ENCODE measurements around the gene BRD1.
A peak's percentile ranks its signal among the peaks of the same experiment; 100 is the strongest.

Gene BRD1

DNA sequence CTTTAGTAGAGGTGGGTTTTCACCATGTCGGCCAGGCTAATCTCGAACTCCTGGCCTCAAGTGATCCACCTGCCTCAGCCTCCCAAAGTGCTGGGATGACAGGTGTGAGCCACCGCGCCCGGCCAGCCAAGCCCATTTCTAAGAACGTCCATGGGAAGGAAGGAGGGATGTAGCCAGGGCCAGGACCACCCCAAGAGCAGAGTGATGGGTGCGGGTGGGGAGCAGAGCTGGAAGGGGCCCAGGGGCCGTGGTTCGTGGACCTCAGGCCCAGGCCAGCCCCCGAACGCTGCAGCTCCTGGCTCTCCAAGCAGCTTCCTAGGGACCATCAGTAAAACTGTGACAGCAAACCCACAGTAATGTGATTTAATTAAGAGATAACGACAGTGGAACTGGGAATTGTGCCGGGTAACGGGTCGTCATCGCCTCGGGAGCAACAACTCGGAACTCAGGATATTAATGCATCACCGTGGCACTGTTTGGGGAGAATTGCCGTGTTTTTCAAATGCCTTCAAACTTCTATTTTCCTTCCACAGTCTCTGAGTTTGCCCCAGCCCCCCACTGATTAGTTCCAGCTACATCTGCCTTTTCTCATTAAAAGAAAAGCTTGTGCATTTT, 74.3 kb downstream of the BRD1 start:
- no peak for DNase-seq (ENCODE audit: low read depth, low spot score)

GRCh38 chr22:49752598-49753091, 75.0 kb downstream of the BRD1 start:
- DNase-seq (ENCODE audit: low read depth, low spot score): no peak

GRCh38 chr22:49751966-49752597, 75.6 kb downstream of the BRD1 start:
- no peak for DNase-seq (ENCODE audit: low read depth, low spot score)

DNA sequence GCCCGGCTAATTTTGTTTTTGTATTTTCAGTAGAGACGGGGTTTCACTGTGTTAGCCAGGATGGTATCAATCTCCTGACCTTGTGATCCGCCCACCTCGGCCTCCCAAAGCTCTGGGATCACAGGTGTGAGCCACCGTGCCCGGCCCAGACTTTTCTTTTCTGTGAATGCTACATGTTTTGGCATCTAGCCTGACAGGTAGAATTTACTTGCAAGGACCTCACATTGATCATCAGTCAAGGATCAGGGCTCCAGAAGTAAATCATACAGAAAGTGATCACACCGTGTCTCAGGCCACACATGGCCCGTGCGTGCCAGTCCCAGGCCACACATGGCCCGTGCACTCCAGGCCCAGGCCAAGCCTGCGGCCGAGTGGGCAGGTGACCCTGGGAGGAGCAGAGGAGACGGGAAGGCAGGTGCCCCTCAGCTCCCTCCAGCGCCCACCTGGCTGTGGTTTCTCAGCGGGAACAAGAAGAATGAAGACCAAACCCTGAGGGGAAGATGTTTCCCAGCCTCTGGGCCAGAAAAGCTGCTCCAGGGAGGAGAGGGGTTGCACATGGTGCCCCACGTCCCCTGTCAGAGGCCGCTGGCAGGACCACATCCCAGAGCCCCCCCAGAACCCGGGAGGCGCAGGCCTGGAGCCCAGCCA, 76.2 kb downstream of the BRD1 start:
- DNase-seq (ENCODE audit: low read depth, low spot score): no peak

GRCh38 chr22:49749885-49750510, 77.7 kb downstream of the BRD1 start:
- no peak for DNase-seq (ENCODE audit: low read depth, low spot score)

- no peak for DNase-seq (ENCODE audit: low read depth, low spot score)
Measured at GRCh38 chr22:49749227-49749626, 78.4 kb downstream of the BRD1 start.

- DNase-seq (ENCODE audit: low read depth, low spot score): no peak
Measured at GRCh38 chr22:49748514-49748913, 79.2 kb downstream of the BRD1 start.

DNA sequence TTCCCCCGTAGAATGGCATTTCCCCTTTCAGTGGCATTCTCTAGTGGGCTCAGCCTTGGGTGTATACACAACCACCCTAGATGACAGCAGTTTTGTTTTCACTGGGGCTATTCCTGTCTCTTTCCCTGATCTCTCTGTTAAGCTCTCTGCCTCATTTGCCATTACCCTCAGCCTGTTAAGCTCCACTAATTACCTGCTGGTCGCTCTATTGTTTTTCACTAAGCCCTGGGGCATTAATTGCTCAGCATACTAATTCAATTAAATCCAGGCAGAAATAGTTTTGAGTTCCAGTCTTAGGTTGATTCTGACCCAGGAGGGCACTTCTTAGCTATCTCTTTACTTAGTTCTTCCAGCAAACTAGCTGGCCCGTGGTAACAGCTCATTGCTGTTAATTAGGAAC, 80.0 kb downstream of the BRD1 start:
- no peak for DNase-seq (ENCODE audit: low read depth, low spot score)

DNA sequence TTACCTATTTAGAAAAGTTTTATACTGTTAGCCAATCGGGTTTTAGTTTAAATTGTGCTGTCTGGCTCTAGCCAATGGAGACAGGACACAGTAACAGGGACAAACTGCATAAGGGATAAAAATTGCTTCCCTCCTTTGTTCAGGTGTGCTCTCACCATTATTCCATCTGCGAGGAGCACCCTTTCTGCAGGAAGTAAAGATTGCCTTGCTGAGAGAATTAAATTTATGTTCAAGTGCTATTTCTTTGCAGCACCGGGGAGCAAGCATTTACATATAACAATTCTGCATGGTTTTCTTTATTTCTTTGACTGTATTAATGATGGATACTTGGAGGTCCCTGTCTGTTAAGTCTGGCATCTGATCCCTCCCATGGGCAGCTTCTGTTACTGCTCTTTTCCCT, 80.5 kb downstream of the BRD1 start:
- DNase-seq (ENCODE audit: low read depth, low spot score): no peak

GRCh38 chr22:49746065-49746464, 81.6 kb downstream of the BRD1 start:
- DNase-seq (ENCODE audit: low read depth, low spot score): no peak

GRCh38 chr22:49740242-49740641, 87.4 kb downstream of the BRD1 start:
- DNase-seq (ENCODE audit: low read depth, low spot score): no peak

- no peak for DNase-seq (ENCODE audit: low read depth, low spot score)
Measured at GRCh38 chr22:49739138-49739537, 88.5 kb downstream of the BRD1 start.

GRCh38 chr22:49738566-49738965, 89.1 kb downstream of the BRD1 start:
- DNase-seq (ENCODE audit: low read depth, low spot score): no peak

GRCh38 chr22:49738006-49738405, 89.7 kb downstream of the BRD1 start:
- DNase-seq (ENCODE audit: low read depth, low spot score): no peak

GRCh38 chr22:49737101-49737551, 90.5 kb downstream of the BRD1 start:
- no peak for DNase-seq (ENCODE audit: low read depth, low spot score)

- no peak for DNase-seq (ENCODE audit: low read depth, low spot score)
Measured at GRCh38 chr22:49736538-49736937, 91.1 kb downstream of the BRD1 start.

GRCh38 chr22:49735901-49736421, 91.7 kb downstream of the BRD1 start:
- no peak for DNase-seq (ENCODE audit: low read depth, low spot score)

- DNase-seq (ENCODE audit: low read depth, low spot score): peak; percentile 54
Measured at GRCh38 chr22:49735411-49735900, 92.2 kb downstream of the BRD1 start.

DNA sequence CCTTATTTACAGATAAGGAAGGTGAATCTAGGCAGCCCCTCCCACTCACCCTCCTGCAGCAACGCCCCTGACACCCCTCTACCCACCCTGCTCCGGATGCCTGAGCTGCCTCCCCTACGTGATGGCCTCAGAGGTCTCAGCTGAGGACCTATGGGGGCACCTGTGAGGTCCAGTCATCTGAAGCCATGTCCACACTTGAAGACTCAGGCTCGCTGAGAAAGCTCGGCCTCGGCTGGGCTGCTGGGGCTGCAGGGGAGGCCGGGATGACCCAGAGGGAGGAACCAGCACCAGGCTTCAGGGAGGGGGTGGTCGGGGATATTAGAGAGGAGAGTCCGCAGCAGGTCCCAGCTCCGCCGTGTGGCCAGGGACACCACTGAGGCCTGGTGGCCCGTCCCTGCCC, 92.8 kb downstream of the BRD1 start:
- no peak for DNase-seq (ENCODE audit: low read depth, low spot score)

GRCh38 chr22:49734390-49734789, 93.3 kb downstream of the BRD1 start:
- no peak for DNase-seq (ENCODE audit: low read depth, low spot score)

DNA sequence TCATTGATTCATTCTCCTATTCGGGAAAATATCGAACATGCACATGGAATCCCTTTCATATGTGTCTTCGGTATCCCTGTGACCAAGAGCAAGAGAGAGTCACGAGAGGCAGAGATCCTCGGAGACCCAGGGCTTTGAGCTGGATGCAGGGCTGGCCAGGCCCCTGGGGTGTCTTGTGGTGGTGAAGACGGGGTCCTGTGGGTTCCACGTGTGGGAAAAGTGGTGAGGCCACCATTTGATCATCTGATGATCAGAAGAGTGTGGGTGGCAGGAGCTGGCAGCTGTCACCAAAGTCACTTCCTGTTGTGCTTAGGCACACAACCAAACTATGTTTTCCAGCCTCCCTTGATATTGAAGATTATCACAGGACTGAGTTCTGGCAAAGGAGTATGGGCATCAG, 94.0 kb downstream of the BRD1 start:
- no peak for DNase-seq (ENCODE audit: low read depth, low spot score)

DNA sequence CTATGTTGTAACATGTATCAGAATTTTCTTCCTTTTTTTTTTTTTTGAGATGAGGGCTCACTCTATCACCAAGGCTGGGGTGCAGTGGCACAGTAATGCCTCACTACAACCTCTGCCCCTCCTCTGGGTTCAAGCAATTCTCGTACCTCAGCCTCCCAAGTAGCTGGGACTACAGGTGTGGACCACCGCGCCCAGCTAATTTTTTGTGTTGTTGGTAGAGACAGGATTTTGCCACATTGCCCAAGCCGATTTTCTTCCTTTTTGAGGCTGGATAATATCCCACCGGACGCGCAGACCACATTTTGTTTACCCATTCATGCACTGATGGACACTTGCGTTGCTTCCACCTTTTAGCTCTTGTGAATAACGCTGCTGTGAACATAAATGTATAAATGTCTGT, 97.0 kb downstream of the BRD1 start:
- DNase-seq (ENCODE audit: low read depth, low spot score): no peak

Data from astrocyte of the hippocampus (primary cell).